HL-60 (cell line): ENCODE measurements around the gene EIF5.

Experiments used
- DNase-seq, 2 experiments: peaks; one replicate each; pipeline ENCODE4 v3.0.0-alpha.2; 2010 to 2020; ENCODE audit warnings: low read depth in 1 of 2, low spot score in 1 of 2
- H3K27ac ChIP-seq: fragments of 250-450 bp; sonication (Bioruptor Pico); replicated peaks from 2 replicates; pipeline ENCODE4 v1.5.1; 2020; ENCODE audit warnings: mild to moderate bottlenecking, moderate library complexity
- H3K27me3 ChIP-seq: fragments of 250-450 bp; sonication (Bioruptor Pico); 2 replicates; pipeline ENCODE4 v1.5.1; 2021; ENCODE audit warnings: mild to moderate bottlenecking, moderate library complexity; ENCODE audit not compliant: insufficient read depth, poor library complexity, severe bottlenecking
- H3K4me3 ChIP-seq: replicated peaks from 2 replicates; pipeline ENCODE4 v1.5.1; 2011; ENCODE audit warnings: mild to moderate bottlenecking, control low read depth, low read length; ENCODE audit not compliant: insufficient read depth
- CTCF ChIP-seq: IDR thresholded peaks from one replicate; pipeline ENCODE4 v1.5.1; 2011; ENCODE audit warnings: low read length, control low read depth, inconsistent platforms; ENCODE audit not compliant: insufficient read depth
- GABPA ChIP-seq: IDR thresholded peaks from 2 replicates; pipeline ENCODE4 v1.6.1; 2012; ENCODE audit warnings: low read depth
- POLR2AphosphoS5 ChIP-seq: IDR thresholded peaks from 2 replicates; pipeline ENCODE4 v1.6.1; 2012; ENCODE audit warnings: low read depth
- REST ChIP-seq: IDR thresholded peaks from 2 replicates; pipeline ENCODE4 v1.6.1; 2012; ENCODE audit warnings: low read depth; ENCODE audit not compliant: insufficient replicate concordance
- SPI1 ChIP-seq: IDR thresholded peaks from 2 replicates; pipeline ENCODE4 v1.6.1; 2012; ENCODE audit warnings: low read depth, mild to moderate bottlenecking, borderline replicate concordance

The EIF5 gene

GRCh38 chr14:103293465-103293864 is 40.6 kb upstream of the EIF5 start:
- Histone ChIP-seq H3K4me3 (no peak overlapping the region), H3K27me3 (no peaks in the 10 kb centered on the region), H3K27ac (no peak overlapping the region)
- no peak for DNase-seq
- no peak for TF ChIP-seq REST
- no peak for TF ChIP-seq CTCF
- no peak for TF ChIP-seq GABPA
- no peak for TF ChIP-seq SPI1
- TF ChIP-seq POLR2AphosphoS5, result no peak

GRCh38 chr14:103294091-103294490 is 39.9 kb upstream of the EIF5 start:
- TF ChIP-seq GABPA, result no peak
- no peak for DNase-seq
- H3K27ac ChIP-seq, result no peak overlapping the region
- no peak overlapping the region for H3K4me3 ChIP-seq
- H3K27me3 ChIP-seq, result no peaks in the 10 kb centered on the region

- no peak for TF ChIP-seq CTCF
- TF ChIP-seq POLR2AphosphoS5, result no peak
- TF ChIP-seq REST, result no peak
- TF ChIP-seq SPI1, result no peak
- no peak for DNase-seq
- no peak overlapping the region for H3K27ac ChIP-seq
- H3K4me3 ChIP-seq, result no peak overlapping the region
- no peaks in the 10 kb centered on the region for H3K27me3 ChIP-seq
Observed at GRCh38 chr14:103296007-103296406, 38.0 kb upstream of the EIF5 start.

GRCh38 chr14:103296987-103297386 is 37.0 kb upstream of the EIF5 start:
- no peak for TF ChIP-seq SPI1
- no peak for TF ChIP-seq CTCF
- H3K27me3 ChIP-seq, result no peaks in the 10 kb centered on the region
- DNase-seq, result no peak
- H3K4me3 ChIP-seq, result no peak overlapping the region
- no peak overlapping the region for H3K27ac ChIP-seq
